Measurements from ENCODE around the gene SLFN12.
"Not testable (repeated sequence)": the region's sequence is repeated elsewhere in the genome, so short reads cannot be mapped to it uniquely, and the experiment has no call there.

The SLFN12 gene

GRCh38 chr17:35407531-35407930 is 24.8 kb downstream of the SLFN12 start:
- DNase-seq, result no peak

DNA sequence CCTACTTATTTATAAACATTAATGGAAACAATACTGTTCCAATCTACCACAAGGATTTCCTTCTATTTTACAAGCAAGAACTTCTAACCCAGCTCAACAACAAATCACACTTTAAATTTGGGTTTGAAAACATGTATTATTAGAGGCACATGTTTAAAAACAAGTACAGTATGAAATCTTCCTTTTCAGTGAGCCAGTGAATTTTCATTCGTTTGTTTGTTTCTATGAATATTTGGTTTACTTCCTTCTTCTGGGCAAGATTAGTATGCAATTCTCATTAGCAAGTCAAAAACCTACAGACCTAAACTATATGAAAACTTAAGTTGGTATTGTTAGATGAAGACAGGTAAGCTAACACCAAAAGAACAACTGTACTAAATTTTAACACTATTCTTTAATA is 25.7 kb downstream of the SLFN12 start:
- DNase-seq, result no peak

DNA sequence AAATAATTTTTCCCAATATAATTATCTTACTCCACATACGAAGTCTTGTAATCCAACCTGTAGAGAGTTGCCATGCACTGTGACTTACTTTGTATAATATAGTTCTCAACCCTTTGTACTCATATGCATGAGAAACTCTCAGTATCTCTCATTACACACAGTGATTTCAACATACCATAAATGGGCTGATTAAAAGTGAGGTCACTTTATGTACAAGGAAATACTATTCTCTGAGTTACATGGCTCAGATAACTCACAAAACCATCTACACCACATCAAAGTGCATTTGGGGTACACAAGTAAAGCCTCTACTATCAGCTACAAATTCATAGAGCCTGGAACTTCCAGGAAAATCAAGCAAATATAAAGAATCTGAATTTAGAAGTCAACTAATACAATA is 27.9 kb downstream of the SLFN12 start:
- peak; percentile 8 for DNase-seq

DNA sequence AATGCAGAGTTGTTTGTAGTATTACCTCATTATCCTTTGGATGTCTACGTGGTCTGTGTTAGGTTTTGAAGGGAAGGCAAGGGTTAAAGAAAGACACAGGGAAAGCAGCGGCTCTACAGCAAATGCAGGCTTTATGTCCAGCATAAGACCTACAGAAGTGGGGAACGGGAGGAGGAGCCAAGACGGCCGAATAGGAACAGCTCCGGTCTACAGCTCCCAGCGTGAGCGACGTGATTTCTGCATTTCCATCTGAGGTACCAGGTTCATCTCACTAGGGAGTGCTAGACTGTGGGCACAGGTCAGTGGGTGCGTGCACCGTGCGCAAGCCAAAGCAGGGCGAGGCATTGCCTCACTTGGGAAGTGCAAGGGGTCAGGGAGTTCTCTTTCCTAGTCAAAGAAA is 38.5 kb downstream of the SLFN12 start:
- not testable (repeated sequence) for DNase-seq

GRCh38 chr17:35390663-35391062 is 41.6 kb downstream of the SLFN12 start:
- DNase-seq, result no peak

GRCh38 chr17:35390156-35390555 is 42.1 kb downstream of the SLFN12 start:
- no peak for DNase-seq

- no peak for DNase-seq
Measured at GRCh38 chr17:35387496-35387895, 44.8 kb downstream of the SLFN12 start.

- DNase-seq, result no peak
Measured at GRCh38 chr17:35377706-35378105, 54.6 kb downstream of the SLFN12 start.

- DNase-seq, result no peak
Measured at GRCh38 chr17:35377068-35377467, 55.2 kb downstream of the SLFN12 start.

- DNase-seq, result peak; percentile 11
Measured at GRCh38 chr17:35376245-35376644, 56.1 kb downstream of the SLFN12 start.

DNA sequence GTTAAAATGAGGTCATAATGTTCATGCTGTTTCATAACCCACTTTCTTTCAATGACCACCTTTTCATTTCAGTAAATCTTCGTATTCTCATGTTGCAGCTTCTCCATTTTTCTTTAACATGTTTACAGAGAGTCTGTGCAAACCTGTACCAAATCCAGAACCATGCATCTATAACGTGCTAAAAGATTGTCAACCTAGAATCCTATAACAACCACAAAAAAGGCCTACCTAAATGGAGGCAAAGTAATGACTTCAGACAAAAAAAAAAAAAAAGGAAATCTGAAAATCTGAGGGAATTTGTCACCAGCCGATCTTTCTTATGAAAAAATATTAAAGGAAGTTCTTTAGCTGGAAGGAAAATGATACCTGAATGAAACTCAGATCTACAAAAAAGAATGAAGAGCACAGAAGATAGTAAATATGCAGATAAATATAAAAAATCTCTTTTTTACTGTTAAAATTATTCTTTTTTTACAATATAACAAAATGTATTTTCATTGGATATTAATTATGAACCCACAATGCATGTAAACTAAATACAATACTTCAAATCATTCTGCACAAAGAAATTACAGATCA is 57.4 kb downstream of the SLFN12 start:
- no peak for DNase-seq

DNA sequence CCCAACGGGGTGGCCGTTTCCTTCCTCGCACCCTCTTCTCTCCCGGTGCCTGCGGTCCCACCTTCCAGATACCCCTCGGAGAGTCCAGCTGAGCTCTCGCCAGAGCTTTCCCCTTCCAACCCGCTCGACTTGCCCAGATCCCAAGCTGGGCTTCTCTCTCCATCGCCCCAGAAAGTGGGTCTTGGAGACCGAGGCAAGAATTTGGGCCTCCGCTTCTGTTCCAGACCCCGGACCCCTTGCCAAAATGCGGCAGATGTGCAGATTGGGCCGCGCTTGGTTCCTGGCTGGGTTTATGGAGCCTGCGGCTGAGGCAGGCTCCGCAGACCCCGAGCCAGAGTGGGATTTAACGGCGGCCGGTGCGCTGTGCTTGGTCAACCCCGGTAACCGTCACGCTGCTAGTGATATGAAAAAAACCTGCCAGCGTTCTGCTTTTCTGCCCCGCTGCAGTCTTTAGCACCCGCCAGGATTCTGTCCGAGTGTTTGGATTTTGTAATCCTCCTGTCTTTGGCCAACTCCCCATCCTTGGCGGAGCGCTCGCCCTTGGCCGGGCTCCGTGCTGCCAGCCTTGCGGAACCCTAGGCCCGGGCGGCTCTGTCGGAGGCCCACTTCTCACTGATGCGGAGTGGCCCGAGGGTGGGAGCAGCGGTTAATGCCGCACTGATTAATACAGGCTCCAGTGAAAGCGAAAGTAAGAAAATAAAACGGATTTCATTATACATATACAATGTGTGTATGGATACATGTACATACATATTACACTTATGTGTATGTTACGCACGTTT is 58.1 kb downstream of the SLFN12 start:
- peak; percentile 52 for DNase-seq

GRCh38 chr17:35373534-35373983 is 58.7 kb downstream of the SLFN12 start, which contains the start of gene SLFN11:
TSS of gene SLFN11 (minus strand) at chr17:35373621. CDS start at chr17:35363807, 9,814 bp downstream.
- DNase-seq, result peak; percentile 77

DNA sequence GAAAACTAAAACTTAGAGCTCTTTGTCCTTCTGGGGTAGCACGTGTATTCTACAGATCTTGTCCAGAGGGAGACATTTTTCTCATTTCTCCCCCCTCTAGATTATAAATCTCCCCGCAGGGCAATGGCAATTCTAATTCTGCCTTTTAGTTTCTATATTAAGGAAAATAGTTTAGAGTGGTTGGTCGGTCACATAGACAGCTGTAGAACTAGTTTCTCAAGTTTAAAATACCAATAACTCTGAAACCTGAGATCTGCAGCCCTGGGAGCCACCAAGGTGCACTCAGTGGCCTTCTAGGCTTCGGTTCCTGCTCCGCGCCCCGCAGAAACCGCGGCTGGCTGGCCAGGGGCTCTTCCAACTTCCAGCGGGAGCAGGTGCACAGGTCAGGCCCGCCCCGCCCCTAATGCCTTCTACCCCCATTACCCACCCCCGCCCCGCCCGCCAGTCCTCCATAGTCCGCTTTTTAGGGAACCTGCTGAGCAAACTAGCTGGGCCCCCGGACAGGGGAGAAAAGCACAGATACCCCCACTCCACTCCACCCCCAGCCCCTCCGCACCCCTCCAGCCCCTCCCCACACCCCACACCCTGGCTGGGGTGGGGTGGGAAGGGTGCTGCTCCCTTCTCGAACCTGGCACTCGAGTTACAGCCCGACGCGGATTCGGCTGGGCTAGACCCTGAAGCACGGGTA is 59.3 kb downstream of the SLFN12 start:
- DNase-seq, result peak; percentile 16

DNA sequence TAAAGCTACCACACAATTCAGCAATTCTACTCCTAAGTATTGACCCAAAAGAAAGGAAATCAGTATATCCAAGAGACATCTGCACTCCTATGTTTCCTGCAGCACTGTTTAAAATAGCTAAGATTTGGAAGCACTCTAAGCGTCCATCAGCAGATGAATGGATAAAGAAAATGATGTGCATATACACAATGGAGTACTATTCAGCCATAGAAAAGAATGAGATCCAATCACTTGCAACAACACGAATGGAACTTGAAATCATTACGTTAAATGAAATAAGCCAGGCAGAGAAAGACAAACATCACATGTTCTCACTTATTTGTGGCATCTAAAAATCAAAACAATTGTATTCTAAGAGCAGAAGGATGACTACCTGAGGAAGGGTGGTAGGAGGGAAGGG is 60.4 kb downstream of the SLFN12 start:
- no peak for DNase-seq

GRCh38 chr17:35368081-35368830 is 64.0 kb downstream of the SLFN12 start:
- peak; percentile 49 for DNase-seq

DNA sequence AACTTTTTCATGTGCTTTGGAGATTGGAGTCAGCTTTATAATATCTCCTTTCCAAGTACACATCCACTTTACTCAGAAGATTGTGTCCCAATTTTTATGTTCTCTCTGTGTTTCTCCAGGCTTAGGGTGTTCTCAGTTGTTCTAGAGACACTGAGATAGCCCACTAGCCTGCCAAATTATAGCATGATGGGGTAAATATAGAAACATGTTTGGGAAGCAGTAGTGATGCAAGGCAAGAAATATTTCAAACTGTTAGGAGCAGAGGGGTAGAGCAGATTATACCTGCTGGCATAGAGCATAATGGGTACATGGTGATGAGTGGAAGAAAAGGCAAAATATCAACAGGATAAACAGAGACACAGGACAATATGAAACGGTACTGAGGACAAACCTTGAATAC is 71.3 kb downstream of the SLFN12 start:
- DNase-seq, result no peak
